PC-3 (cell line): ENCODE results near the gene NPY4R2. TPM values are rescaled to one million over a fixed set of nuclear protein-coding genes. Genes with fewer than 3 reads are reported as not detected.
"Not testable (repeated sequence)": the region's sequence is repeated elsewhere in the genome, so short reads cannot be mapped to it uniquely, and the experiment has no call there.

ENCODE experiments used
- ATAC-seq: fragments of 200-7000 bp; cut with Tn5 transposase; 2 replicates; pipeline ENCODE4 v1.9.1; 2020; ENCODE audit warnings: mild to moderate bottlenecking, moderate library complexity
- BruUV-seq: library from RNA; stranded (reverse); fragments of 400-500 nt; replicated peaks from 2 replicates; lab custom pipeline; 2021; lab: Mats Ljungman, UMichigan
- CTCF ChIA-PET: fragments of 300-600 bp; sonication (Branson Sonifier 250); formaldehyde crosslinking; loops from one replicate; lab custom pipeline; 2022; ENCODE audit warnings: antibody characterized with exemption; lab: Charles Lee
- POLR2A ChIA-PET: fragments of 300-600 bp; sonication (Branson Sonifier 250); formaldehyde crosslinking; loops from one replicate; lab custom pipeline; 2022; ENCODE audit warnings: antibody characterized with exemption; ENCODE audit not compliant: unreplicated experiment; lab: Charles Lee
- DNase-seq: peaks from one replicate; pipeline ENCODE4 v3.0.0-alpha.2; 2015
- H2AFZ ChIP-seq: fragments of 300-600 bp; sonication (generic); 2 replicates; pipeline ENCODE4 v1.6.0; 2016; ENCODE audit warnings: antibody characterized with exemption, low read length
- H3F3A ChIP-seq: fragments of 300-600 bp; sonication (generic); one replicate; pipeline ENCODE4 v1.6.0; 2017; ENCODE audit warnings: antibody characterized with exemption, low read length, control low read depth, mild to moderate bottlenecking; ENCODE audit not compliant: unreplicated experiment
- H3K27ac ChIP-seq: fragments of 300-600 bp; sonication (generic); 2 replicates; pipeline ENCODE4 v1.5.1; 2016; ENCODE audit warnings: mild to moderate bottlenecking, low read length
- H3K27me3 ChIP-seq: fragments of 300-600 bp; sonication (generic); 2 replicates; pipeline ENCODE4 v1.6.1; 2016; ENCODE audit warnings: low read length, mixed read lengths
- H3K36me3 ChIP-seq: fragments of 300-600 bp; sonication (generic); 2 replicates; pipeline ENCODE4 v1.6.1; 2016; ENCODE audit warnings: low read depth, mixed run types, low read length, mixed read lengths
- H3K4me1 ChIP-seq: fragments of 300-600 bp; sonication (generic); 2 replicates; pipeline ENCODE4 v1.5.1; 2016; ENCODE audit warnings: low read length; ENCODE audit not compliant: insufficient read depth
- H3K4me2 ChIP-seq: fragments of 300-600 bp; sonication (generic); 2 replicates; pipeline ENCODE4 v1.6.0; 2016; ENCODE audit warnings: low read length
- H3K4me3 ChIP-seq: fragments of 300-600 bp; sonication (generic); 2 replicates; pipeline ENCODE4 v1.5.1; 2016; ENCODE audit warnings: mild to moderate bottlenecking, low read length, mixed read lengths
- H3K79me2 ChIP-seq: fragments of 300-600 bp; sonication (generic); 2 replicates; pipeline ENCODE4 v1.6.1; 2017; ENCODE audit warnings: low read length, mixed read lengths
- H3K9ac ChIP-seq: fragments of 300-600 bp; sonication (generic); 2 replicates; pipeline ENCODE4 v1.6.0; 2016; ENCODE audit warnings: mild to moderate bottlenecking, low read length
- H3K9me2 ChIP-seq: fragments of 300-600 bp; sonication (generic); replicated peaks from 2 replicates; pipeline ENCODE4 v1.6.1; 2016; ENCODE audit warnings: mixed run types, low read length, mixed read lengths
- H3K9me3 ChIP-seq: fragments of 300-600 bp; sonication (generic); 2 replicates; pipeline ENCODE4 v1.6.1; 2016; ENCODE audit warnings: low read length, mixed read lengths
- H4K20me1 ChIP-seq: fragments of 300-600 bp; sonication (generic); 2 replicates; pipeline ENCODE4 v1.6.1; 2016; ENCODE audit warnings: low read length, mixed read lengths
- intact Hi-C: fragments of 100-400 bp; cut with micrococcal nuclease; formaldehyde crosslinking; loops from 2 replicates; pipeline ENCODE4 v1.9.0; 2023
- total RNA-seq: library from RNA; depleted of rRNA; stranded (reverse); fragments of >200 nt; gene quantifications from 2 replicates; pipeline ENCODE4 v1.2.3, GENCODE V29; 2014; rRNA removed

NPY4R2 gene
- total RNA-seq, 1 experiment from 2014 or later: not detected

DNA sequence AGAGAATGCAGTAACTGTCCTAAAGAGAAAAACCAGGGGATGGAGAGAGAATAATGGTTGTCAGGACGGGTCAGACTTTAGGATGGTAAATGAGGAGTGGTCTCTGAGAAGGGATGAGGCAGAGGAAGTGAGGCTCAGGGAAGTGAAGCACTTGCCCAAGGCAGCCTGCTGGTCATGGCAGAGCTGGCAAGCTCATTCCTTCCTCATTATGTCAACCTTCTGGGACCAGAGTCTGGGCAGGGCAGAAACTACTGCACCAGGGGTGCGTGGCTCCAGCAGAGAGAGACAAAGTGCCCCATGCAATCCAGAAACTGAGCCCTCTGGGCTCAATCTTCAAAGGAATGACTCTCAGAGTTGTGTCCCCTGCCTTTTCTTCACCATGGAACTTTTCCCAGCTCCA, 53.6 kb downstream of the NPY4R2 start:
- H3K4me1 ChIP-seq, H3K27me3 ChIP-seq, BruUV-seq, H3K4me2 ChIP-seq, H3K9me2 ChIP-seq, H3K4me3 ChIP-seq, POLR2A ChIA-PET, ATAC-seq, H2AFZ ChIP-seq, H3K79me2 ChIP-seq, H4K20me1 ChIP-seq, H3K27ac ChIP-seq, H3K9me3 ChIP-seq, H3K9ac ChIP-seq, H3K36me3 ChIP-seq, intact Hi-C loops, DNase-seq, H3F3A ChIP-seq, CTCF ChIA-PET: not testable (repeated sequence)

Other genes with a start within 250 kb of the NPY4R2 start
- gene SYT15B, start 155.1 kb upstream of the NPY4R2 start, total RNA-seq: 0.06 TPM in 1 of 2 replicates, not detected in the other
- gene FAM25C, start 81.1 kb downstream of the NPY4R2 start, total RNA-seq: not detected in 2 replicates